Tibial nerve (tissue), 3 donors: ENCODE data around the gene PLEKHM2.

Experiments
- POLR2A ChIP-seq, 2 donors: fragments of 450-650 bp; IDR thresholded peaks; one replicate each; pipeline ENCODE4 v1.6.1; 2017; ENCODE audit warnings: antibody characterized with exemption in 2 of 2, mild to moderate bottlenecking in 2 of 2, moderate library complexity in 2 of 2
- TF ChIP-seq, protein P1 (sequence below), 5 experiments: fragments of 200-600 bp in 3 of 5; fragments of 450-650 bp in 2 of 5; sonication (generic) in 3 of 5; IDR thresholded peaks; one replicate each; pipeline ENCODE4 v1.5.1; 2016 to 2019; ENCODE audit warnings: antibody characterized with exemption in 5 of 5, mild to moderate bottlenecking in 3 of 5, moderate library complexity in 2 of 5

DNA sequence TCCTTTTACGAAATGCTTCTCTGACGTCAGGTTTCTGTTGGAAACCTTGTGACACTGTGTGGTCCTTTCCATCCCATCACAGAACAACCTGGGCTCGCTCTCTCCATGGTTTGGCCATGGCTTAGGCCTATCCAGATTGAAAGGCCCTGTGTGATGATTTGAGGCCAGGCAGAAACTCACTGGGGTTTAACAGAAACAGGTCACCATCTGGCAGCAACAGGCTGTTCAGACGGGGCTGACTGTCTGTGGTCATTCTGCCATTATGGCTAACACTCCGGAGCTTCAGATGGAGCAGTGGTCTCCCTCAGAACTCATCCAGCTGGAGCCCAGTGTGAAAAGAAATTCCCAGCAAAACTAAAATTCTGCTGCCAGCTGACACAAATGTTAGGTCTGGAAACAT is 9.3 kb downstream of the PLEKHM2 start:
- no peak for TF ChIP-seq POLR2A (IDR thresholded peaks at IDR 0.05)
- TF ChIP-seq, protein P1, sequence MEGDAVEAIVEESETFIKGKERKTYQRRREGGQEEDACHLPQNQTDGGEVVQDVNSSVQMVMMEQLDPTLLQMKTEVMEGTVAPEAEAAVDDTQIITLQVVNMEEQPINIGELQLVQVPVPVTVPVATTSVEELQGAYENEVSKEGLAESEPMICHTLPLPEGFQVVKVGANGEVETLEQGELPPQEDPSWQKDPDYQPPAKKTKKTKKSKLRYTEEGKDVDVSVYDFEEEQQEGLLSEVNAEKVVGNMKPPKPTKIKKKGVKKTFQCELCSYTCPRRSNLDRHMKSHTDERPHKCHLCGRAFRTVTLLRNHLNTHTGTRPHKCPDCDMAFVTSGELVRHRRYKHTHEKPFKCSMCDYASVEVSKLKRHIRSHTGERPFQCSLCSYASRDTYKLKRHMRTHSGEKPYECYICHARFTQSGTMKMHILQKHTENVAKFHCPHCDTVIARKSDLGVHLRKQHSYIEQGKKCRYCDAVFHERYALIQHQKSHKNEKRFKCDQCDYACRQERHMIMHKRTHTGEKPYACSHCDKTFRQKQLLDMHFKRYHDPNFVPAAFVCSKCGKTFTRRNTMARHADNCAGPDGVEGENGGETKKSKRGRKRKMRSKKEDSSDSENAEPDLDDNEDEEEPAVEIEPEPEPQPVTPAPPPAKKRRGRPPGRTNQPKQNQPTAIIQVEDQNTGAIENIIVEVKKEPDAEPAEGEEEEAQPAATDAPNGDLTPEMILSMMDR (IDR thresholded peaks at IDR 0.05): no peak
